IPS-20b (cell line): Measurements from ENCODE around the gene LMX1B.
"Not testable (repeated sequence)": the region's sequence is repeated elsewhere in the genome, so short reads cannot be mapped to it uniquely, and the experiment has no call there.

Source experiments
- H3K27ac ChIP-seq: one replicate; pipeline ENCODE4 v1.5.1; 2013; ENCODE audit warnings: low read length
- H3K27me3 ChIP-seq: 2 replicates; pipeline ENCODE4 v1.6.1; 2013; ENCODE audit warnings: mild to moderate bottlenecking, low read length, inconsistent platforms; ENCODE audit not compliant: insufficient read depth
- H3K36me3 ChIP-seq: 2 replicates; pipeline ENCODE4 v1.6.1; 2013; ENCODE audit warnings: low read depth, mild to moderate bottlenecking, inconsistent platforms, low read length, moderate library complexity; ENCODE audit not compliant: insufficient read depth
- H3K4me1 ChIP-seq: 2 replicates; pipeline ENCODE4 v1.6.1; 2013; ENCODE audit warnings: mild to moderate bottlenecking, control low read depth, inconsistent platforms, low read length, moderate library complexity; ENCODE audit not compliant: insufficient read depth
- H3K4me3 ChIP-seq: 2 replicates; pipeline ENCODE4 v1.5.1; 2013; ENCODE audit warnings: mild to moderate bottlenecking, low read length, inconsistent platforms
- H3K9ac ChIP-seq: 2 replicates; pipeline ENCODE4 v1.6.1; 2013; ENCODE audit warnings: low read depth, mild to moderate bottlenecking, inconsistent platforms, low read length, moderate library complexity
- H3K9me3 ChIP-seq: 2 replicates; pipeline ENCODE4 v1.6.1; 2013; ENCODE audit warnings: mild to moderate bottlenecking, low read depth, low read length, inconsistent platforms; ENCODE audit not compliant: insufficient read depth

The LMX1B gene

DNA sequence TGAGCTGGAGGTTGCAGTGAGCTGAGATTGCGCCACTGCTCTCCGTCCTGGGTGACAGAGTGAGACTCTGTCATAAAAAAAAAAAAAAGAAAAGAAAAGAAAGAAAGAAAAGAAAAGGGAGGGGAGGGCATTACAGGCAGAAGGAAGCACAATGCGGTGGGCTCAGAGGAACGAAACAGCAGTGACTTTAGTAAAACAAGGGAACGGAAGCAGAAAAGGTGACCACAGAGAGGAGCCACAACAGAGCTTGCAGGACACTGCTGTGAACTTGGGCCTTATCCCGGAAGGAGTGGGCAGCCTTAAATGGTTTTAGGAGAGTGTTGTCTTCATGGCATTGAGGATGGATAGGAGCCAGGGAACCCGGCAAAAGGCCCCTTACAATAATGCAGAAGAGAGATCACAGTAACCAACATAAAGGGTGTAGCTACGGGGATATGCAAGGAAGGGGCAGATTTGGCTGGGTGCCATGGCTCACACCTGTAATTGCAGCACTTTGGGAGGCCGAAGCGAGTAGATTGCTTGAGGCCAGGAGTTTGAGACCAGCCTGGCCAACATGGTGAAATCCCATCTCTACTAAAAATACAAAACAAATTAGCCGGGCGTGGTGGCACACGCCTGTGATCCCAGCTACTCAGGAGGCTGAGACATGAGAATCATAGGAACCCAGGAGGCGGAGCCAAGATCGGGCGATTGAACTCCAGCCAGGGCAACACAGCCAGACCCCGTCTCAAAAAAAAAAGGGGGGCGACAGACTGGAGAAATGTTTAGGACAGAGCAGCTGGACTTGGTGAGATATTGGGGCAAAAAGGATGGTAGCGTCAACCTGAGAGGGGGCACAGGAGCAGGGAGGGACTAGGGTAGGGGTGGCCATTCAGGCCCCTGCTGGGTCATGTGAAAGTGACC is 107.2 kb downstream of the LMX1B start:
- Histone ChIP-seq H3K27me3 (peaks cover 47% of the 10 kb centered on the region), H3K36me3 (no peaks in the 10 kb centered on the region), H3K4me1 (peaks cover 14% of the 10 kb centered on the region; the same call in 1 of the 2 replicates), H3K9ac (no peak overlapping the region), H3K9me3 (no peaks in the 10 kb centered on the region), H3K4me3 (no peak overlapping the region), H3K27ac (no peak overlapping the region)

DNA sequence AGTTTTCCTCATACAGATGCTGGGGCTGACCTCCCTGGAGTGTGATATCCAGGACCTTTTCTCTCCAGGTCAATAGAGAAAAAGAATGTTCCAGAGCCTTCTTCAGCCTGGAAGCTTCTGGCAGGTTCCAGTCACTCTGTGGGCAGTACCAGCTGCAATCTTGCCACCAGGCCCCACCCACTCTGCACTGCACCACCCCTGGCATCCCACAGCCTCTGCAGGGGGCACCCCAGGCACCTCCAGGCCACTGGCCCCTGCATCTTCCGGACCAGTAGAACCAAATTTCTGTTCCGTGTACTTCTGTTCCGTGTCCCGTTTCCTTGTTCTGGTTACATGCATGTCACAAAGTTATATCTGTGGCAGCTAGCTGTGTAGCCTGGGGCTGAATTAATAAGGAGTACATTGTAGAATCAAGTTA is 107.8 kb downstream of the LMX1B start:
- H3K4me3 ChIP-seq, result peak overlapping the region; percentile 68
- H3K9ac ChIP-seq, result no peak overlapping the region
- peaks cover 14% of the 10 kb centered on the region; the same call in 1 of the 2 replicates for H3K4me1 ChIP-seq
- H3K9me3 ChIP-seq, result no peaks in the 10 kb centered on the region
- no peaks in the 10 kb centered on the region for H3K36me3 ChIP-seq
- H3K27ac ChIP-seq, result no peak overlapping the region
- H3K27me3 ChIP-seq, result peaks cover 52% of the 10 kb centered on the region

DNA sequence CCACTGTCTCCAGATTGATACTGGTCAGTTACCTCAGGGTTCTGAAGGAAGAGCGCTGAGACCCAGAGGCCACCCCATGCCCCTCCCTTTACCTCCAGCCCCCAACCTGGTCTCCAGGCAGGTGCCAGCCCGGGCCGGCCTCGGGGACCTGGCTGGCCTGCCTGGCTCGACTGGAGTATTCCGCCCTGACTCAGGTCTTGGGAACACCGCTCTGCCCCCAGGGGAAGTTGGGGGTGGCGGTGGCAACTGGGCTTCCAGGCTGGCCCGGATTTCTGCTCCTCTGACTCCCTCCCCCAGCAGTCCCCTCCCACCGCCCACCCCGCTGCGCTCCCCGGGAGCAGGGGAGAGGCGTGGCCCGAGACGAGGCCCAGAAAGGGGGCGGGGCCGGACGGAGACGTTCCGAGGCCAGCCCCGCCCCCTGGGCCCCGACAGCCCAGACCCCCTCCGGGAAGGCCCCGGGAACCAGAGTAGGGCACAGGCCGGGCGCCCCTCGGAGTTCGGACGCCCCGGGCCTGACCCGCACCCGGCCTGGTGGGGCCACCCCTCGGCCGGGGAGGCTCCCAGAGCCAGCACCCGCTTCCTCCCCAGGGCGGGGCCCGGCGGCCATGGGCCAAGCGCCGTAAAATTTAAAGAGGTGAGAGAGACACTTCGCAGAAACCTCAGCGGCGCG is 108.7 kb downstream of the LMX1B start:
- Histone ChIP-seq H3K27ac (no peak overlapping the region), H3K9me3 (no peaks in the 10 kb centered on the region), H3K27me3 (peaks cover 52% of the 10 kb centered on the region), H3K9ac (peak overlapping the region; percentile 45; the same call in 1 of the 2 replicates), H3K4me1 (peaks cover 14% of the 10 kb centered on the region; the same call in 1 of the 2 replicates), H3K36me3 (no peaks in the 10 kb centered on the region), H3K4me3 (peak overlapping the region; percentile 68)

DNA sequence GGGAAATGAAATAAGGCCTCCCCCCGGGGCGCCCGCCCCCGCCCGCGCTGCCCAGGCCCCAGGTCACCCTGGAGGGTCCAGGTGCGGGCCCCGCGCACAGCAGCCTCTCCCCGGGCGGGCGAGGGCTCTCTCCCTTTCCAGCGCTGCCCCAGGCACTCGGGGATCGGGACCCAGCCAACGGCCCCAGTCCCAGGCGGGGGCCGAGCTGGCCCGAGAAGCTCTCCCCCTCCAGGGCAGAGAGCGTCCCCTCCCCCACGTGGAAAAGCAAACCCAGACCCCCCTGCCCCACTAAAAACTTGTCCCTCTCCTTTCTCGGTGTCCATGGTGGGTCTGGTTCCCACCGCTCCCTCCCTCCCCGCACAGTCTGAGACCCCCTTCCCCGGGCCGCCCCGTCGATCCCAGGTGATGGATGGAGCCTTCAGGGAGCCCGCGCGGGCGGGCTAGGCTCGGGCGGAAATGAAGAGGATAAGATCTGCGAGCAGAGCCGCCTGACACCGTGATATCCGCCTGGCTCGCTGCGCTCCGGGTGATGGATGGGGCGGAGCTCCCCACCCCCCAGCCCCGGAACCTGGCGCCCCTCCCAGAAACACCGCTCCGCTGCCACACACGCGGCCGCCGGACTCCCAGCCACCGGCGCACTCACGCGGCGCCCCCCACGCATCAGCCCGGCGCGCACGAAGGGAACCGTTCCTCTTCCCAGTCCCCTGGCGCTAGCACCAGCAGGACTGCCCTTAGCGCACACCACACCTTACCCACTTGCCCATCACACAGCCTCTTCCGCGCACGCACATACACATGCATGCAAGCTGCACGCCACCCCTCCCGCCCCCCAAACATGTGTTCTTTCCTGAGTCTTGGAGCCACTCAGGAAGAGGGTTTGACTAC is 109.4 kb downstream of the LMX1B start:
- Histone ChIP-seq H3K27me3 (peaks cover 52% of the 10 kb centered on the region), H3K9me3 (no peaks in the 10 kb centered on the region), H3K4me1 (peaks cover 14% of the 10 kb centered on the region; the same call in 1 of the 2 replicates), H3K4me3 (peak overlapping the region; percentile 68), H3K36me3 (no peaks in the 10 kb centered on the region), H3K9ac (no peak overlapping the region), H3K27ac (no peak overlapping the region)

DNA sequence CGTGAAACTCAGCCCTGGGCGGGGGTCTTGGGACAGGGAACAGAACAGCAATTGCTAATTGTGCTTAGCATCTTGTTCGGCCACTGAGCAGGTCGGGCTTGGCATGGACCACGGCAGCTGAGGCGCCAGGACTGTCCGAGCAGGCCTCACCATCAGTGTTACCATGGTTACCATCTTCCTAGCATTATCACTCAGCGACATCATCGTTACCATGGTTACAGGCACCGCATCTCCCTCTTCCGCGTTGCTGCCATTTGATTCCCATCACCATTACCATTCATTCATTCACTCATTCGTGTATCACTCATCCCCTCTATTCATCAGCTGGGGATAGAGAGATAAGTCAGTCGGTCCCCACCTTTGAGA is 110.1 kb downstream of the LMX1B start:
- H3K27me3 ChIP-seq, result peaks cover 52% of the 10 kb centered on the region
- H3K27ac ChIP-seq, result no peak overlapping the region
- peaks cover 14% of the 10 kb centered on the region; the same call in 1 of the 2 replicates for H3K4me1 ChIP-seq
- no peaks in the 10 kb centered on the region for H3K36me3 ChIP-seq
- peak overlapping the region; percentile 68 for H3K4me3 ChIP-seq
- H3K9ac ChIP-seq, result no peak overlapping the region
- H3K9me3 ChIP-seq, result no peaks in the 10 kb centered on the region

DNA sequence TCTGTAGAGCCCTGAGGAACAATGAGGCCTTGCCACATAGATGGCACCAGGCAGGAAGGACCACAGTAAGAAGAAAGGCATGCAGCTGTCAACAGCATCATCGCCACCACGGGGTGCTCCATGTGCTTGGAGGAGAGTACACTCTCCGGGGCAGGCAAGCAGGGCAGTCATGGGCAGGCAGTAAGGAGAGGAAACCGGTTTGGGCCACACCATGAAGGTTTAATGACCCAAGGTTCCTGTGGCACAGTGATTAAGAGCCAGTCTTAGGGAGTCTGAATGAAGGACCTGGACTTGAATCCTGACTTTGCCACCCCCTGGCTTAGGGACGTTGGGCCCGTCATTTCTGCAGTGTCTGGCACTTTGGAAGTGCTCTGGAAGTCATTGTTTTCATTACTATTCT is 110.5 kb downstream of the LMX1B start:
- Histone ChIP-seq H3K27me3 (peaks cover 52% of the 10 kb centered on the region), H3K9me3 (no peaks in the 10 kb centered on the region), H3K27ac (no peak overlapping the region), H3K4me3 (no peak overlapping the region), H3K4me1 (peaks cover 14% of the 10 kb centered on the region; the same call in 1 of the 2 replicates), H3K36me3 (no peaks in the 10 kb centered on the region), H3K9ac (no peak overlapping the region)

DNA sequence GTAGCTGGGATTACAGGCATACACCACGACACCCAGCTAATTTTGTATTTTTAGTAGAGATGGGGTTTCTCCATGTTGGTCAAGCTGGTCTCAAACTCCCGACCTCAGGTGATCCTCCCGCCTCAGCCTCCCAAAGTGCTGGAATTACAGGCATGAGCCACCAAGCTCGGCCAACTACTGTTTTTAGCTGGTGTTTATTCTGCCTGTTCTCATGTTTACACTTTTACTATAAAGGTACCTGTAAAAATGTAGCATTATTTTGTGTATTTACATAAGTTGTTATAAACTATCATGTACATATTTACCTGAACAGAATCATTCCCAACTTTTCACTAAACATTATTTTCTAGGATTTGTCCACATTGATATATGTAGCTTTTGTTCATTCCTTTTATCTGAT is 111.8 kb downstream of the LMX1B start:
- not testable (repeated sequence) for H3K4me1 ChIP-seq, H3K36me3 ChIP-seq, H3K9ac ChIP-seq, H3K4me3 ChIP-seq, H3K27ac ChIP-seq, H3K9me3 ChIP-seq
- peaks cover 52% of the 10 kb centered on the region for H3K27me3 ChIP-seq

DNA sequence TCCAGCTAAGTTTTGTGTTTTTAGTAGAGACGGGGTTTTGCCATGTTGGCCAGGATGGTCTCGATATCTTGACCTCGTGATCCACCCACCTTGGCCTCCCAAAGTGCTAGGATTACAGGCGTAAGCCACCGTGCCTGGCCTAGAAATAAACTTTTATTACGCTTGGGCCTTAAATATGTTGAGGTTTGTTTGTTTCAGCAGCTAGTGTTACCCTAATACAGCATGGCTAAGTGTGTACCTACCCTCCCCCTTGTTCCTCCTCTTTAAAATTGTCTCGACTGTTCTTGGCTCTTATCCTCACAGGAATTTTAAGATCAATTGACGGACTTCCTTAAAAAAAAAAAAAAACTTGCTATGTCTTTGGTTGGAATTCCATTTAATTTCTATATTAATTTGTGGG is 114.5 kb downstream of the LMX1B start:
- H3K4me1 ChIP-seq, H3K9ac ChIP-seq, H3K9me3 ChIP-seq, H3K4me3 ChIP-seq, H3K27ac ChIP-seq, H3K36me3 ChIP-seq: not testable (repeated sequence)
- H3K27me3 ChIP-seq, result peaks cover 32% of the 10 kb centered on the region

DNA sequence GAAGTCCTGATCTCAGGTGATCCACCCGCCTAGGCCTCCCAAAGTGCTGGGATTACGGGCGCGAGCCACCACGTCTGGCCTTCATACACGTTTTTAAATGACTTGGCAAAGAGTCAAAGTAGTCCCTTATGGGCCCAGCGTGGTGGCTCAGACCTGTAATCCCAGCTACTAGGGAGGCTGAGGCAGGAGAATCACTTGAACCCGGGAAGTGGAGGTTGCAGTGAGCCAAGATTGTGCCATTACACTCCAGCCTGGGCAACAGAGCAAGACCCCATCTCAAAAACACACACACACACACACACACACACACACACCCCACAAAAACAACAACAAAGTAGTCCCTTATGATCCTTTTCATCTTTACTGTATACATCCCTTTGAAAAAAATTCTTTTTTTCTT is 116.9 kb downstream of the LMX1B start:
- H3K9me3 ChIP-seq, H3K36me3 ChIP-seq, H3K9ac ChIP-seq, H3K27ac ChIP-seq, H3K4me1 ChIP-seq, H3K27me3 ChIP-seq, H3K4me3 ChIP-seq: not testable (repeated sequence)

DNA sequence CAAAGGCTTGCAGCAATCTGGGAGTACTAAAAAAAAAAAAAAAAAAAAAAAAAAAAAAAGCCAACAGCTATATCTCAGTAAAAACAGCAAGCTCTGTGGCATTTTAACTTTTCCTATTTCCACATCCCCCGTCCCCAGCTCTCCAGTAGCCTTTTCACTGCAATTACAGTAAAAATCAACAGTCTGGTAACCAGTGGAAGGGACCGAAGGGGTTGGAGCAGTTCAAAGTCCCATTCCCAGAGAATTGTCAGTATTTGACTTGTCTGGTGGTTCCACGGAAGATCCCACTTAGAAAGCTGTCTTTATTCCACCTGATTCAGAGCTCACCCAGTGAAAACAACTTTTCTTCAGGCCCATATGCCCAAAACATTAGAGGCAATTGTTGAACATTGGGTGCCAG is 119.3 kb downstream of the LMX1B start:
- H3K9ac ChIP-seq, result no peak overlapping the region
- H3K27ac ChIP-seq, result no peak overlapping the region
- H3K4me3 ChIP-seq, result no peak overlapping the region
- H3K27me3 ChIP-seq, result no peaks in the 10 kb centered on the region
- no peaks in the 10 kb centered on the region for H3K36me3 ChIP-seq
- H3K4me1 ChIP-seq, result no peaks in the 10 kb centered on the region
- H3K9me3 ChIP-seq, result peaks cover 5% of the 10 kb centered on the region; the same call in 1 of the 2 replicates

DNA sequence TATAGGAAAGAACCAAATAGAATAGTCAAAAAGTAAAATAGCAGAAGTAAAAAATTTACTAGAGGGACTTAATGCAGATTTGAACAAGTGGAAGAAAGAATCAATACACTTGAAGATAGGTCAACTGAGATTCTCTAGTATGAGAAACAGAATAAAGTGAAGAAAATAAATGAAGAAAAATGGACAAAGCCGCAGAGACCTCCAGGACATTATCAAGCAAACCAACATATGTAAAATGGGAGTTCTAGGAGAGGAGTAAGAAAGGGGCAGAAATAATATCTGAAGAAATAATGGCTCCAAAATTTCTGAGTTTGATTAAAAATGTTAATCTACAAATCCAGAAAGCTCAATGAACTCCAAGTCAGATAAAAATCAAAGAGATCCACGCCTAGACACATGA is 121.1 kb downstream of the LMX1B start:
- Histone ChIP-seq H3K9me3 (peaks cover 5% of the 10 kb centered on the region; the same call in 1 of the 2 replicates), H3K9ac (no peak overlapping the region), H3K27ac (no peak overlapping the region), H3K27me3 (peaks cover 12% of the 10 kb centered on the region; the same call in 1 of the 2 replicates), H3K4me1 (no peaks in the 10 kb centered on the region), H3K4me3 (no peak overlapping the region), H3K36me3 (no peaks in the 10 kb centered on the region)
